Smooth muscle cell (in vitro differentiated cells): Measurements from ENCODE around the gene MRGPRF. TPM values are rescaled to one million over a fixed set of nuclear protein-coding genes. Genes with fewer than 3 reads are reported as not detected.
A peak's percentile ranks its signal among the peaks of the same experiment; 100 is the strongest.

Experiments used
- DNase-seq: peaks from one replicate; lab custom pipeline; 2025; ENCODE audit not compliant: unreplicated experiment; lab: John Stamatoyannopoulos, UW
- H2AFZ ChIP-seq: fragments of 200-600 bp; sonication (generic); 2 replicates; pipeline ENCODE4 v1.6.0; 2016; ENCODE audit warnings: antibody characterized with exemption, low read depth, mild to moderate bottlenecking
- H3F3A ChIP-seq: fragments of 200-600 bp; sonication (generic); 2 replicates; pipeline ENCODE4 v1.6.0; 2017; ENCODE audit warnings: antibody characterized with exemption, low read depth
- H3K27ac ChIP-seq: fragments of 200-600 bp; sonication (generic); 2 replicates; pipeline ENCODE4 v1.5.1; 2016; ENCODE audit warnings: low read depth, mild to moderate bottlenecking
- H3K27me3 ChIP-seq: fragments of 200-600 bp; sonication (generic); 2 replicates; pipeline ENCODE4 v1.6.1; 2016; ENCODE audit warnings: low read depth, mild to moderate bottlenecking
- H3K36me3 ChIP-seq: fragments of 200-600 bp; sonication (generic); 2 replicates; pipeline ENCODE4 v1.5.1; 2016; ENCODE audit warnings: low read depth
- H3K4me1 ChIP-seq: fragments of 200-600 bp; sonication (generic); 2 replicates; pipeline ENCODE4 v1.5.1; 2016; ENCODE audit warnings: low read depth
- H3K4me2 ChIP-seq: fragments of 200-600 bp; sonication (generic); 2 replicates; pipeline ENCODE4 v1.6.0; 2016; ENCODE audit warnings: mild to moderate bottlenecking
- H3K4me3 ChIP-seq: fragments of 200-600 bp; sonication (generic); 2 replicates; pipeline ENCODE4 v1.5.1; 2016; ENCODE audit warnings: mild to moderate bottlenecking
- H3K79me2 ChIP-seq: fragments of 200-600 bp; sonication (generic); 2 replicates; pipeline ENCODE4 v1.6.0; 2016; ENCODE audit warnings: low read depth, mild to moderate bottlenecking
- H3K9ac ChIP-seq: fragments of 200-600 bp; sonication (generic); 2 replicates; pipeline ENCODE4 v1.6.0; 2016; ENCODE audit warnings: low read depth
- H3K9me3 ChIP-seq: fragments of 200-600 bp; sonication (generic); replicated peaks from 2 replicates; pipeline ENCODE4 v1.5.1; 2016; ENCODE audit warnings: low read depth
- H4K20me1 ChIP-seq: fragments of 200-600 bp; sonication (generic); 2 replicates; pipeline ENCODE4 v1.6.0; 2016; ENCODE audit warnings: low read depth
- WGBS: methylation state at CpG from one replicate; pipeline ENCODE4 v1.1.7; 2016; ENCODE audit warnings: low lambda C conversion rate; 5-methylcytosine and 5-hydroxymethylcytosine counted together
- polyA plus RNA-seq: library from polyadenylated mRNA; unstranded; fragments of >200 nt; fragmentation: Nextera tagmentation; extraction: Ambion mirVana; gene quantifications from 2 replicates; pipeline ENCODE4 v1.2.1, GENCODE V29; 2016
- total RNA-seq: library from RNA; depleted of rRNA; stranded (reverse); fragments of >200 nt; gene quantifications from 2 replicates; pipeline ENCODE4 v1.2.3, GENCODE V29; 2014
- TF ChIP-seq, protein P1 (sequence below): fragments of 200-600 bp; sonication (generic); IDR thresholded peaks from 2 replicates; pipeline ENCODE4 v1.5.1; 2017; ENCODE audit warnings: borderline replicate concordance, mild to moderate bottlenecking, antibody characterized with exemption; ENCODE audit not compliant: insufficient read depth, poor library complexity, severe bottlenecking

Gene MRGPRF
- total and polyA plus RNA-seq, 2 experiments from 2014 or later, result 6.7 to 17.2 TPM

DNA sequence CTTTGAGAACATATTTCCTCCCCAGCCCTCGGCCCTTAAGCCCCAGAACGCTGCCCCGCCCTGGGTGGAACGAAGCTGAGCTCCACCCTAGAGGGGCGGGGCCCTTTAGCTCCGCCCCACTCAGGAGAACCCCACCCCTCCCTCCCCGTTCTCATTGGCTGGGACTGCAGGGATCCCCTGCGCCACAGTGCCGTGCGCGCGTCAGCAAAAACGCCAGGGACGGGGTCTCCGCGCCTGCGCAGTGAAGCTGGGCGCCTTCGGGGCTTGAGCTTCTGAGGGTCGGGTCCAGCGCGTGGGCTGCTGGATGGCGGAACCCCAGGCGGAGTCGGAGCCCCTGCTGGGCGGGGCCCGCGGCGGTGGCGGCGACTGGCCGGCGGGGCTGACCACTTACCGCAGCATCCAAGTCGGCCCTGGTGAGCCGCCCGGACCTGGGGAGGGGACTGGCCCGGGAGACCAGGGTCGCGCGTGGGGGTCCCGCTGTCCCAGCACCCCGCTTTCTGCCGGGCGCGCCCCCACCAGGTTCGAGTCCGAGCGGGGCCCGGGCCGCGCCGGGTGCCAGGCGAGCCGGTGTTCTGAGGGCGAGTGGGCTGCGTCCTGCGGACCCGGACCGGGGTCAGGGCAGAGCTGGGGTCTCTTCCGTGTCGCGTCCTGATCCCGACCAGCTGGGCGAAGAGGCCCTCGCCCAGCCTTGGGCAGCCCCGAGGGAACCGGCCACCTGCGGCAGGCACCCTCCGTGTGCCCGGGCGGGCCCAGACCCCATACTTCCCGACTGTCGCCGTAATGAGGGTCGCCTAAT is 35.8 kb upstream of the MRGPRF start, which contains the start of gene TPCN2:
TPCN2 (plus strand) TSS at position 239 of the 796 bp plus-strand sequence; CDS start at position 305, 66 bp downstream.
- H3K4me2 ChIP-seq, result peak within 1 kb of the TSS; percentile 92
- H3K79me2 ChIP-seq, result peaks cover 29% of the 10 kb centered on the region
- H3K4me1 ChIP-seq, result peaks cover 11% of the 10 kb centered on the region
- TF ChIP-seq, protein P1, sequence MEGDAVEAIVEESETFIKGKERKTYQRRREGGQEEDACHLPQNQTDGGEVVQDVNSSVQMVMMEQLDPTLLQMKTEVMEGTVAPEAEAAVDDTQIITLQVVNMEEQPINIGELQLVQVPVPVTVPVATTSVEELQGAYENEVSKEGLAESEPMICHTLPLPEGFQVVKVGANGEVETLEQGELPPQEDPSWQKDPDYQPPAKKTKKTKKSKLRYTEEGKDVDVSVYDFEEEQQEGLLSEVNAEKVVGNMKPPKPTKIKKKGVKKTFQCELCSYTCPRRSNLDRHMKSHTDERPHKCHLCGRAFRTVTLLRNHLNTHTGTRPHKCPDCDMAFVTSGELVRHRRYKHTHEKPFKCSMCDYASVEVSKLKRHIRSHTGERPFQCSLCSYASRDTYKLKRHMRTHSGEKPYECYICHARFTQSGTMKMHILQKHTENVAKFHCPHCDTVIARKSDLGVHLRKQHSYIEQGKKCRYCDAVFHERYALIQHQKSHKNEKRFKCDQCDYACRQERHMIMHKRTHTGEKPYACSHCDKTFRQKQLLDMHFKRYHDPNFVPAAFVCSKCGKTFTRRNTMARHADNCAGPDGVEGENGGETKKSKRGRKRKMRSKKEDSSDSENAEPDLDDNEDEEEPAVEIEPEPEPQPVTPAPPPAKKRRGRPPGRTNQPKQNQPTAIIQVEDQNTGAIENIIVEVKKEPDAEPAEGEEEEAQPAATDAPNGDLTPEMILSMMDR, result no peak
- peak; percentile 76 for DNase-seq
- no peaks in the 10 kb centered on the region for H3K27me3 ChIP-seq
- no peak within 1 kb of the TSS for H3K27ac ChIP-seq
- peaks cover 11% of the 10 kb centered on the region for H3F3A ChIP-seq
- WGBS, result under 1% methylated on average over 68 of the region's 76 CpGs
- H4K20me1 ChIP-seq, result peaks cover 30% of the 10 kb centered on the region
- no peaks in the 10 kb centered on the region for H3K36me3 ChIP-seq
- H3K9me3 ChIP-seq, result no peaks in the 10 kb centered on the region
- H2AFZ ChIP-seq, result peak within 1 kb of the TSS; percentile 87
- H3K4me3 ChIP-seq, result peak within 1 kb of the TSS; percentile 79
- peak within 1 kb of the TSS; percentile 88 for H3K9ac ChIP-seq

DNA sequence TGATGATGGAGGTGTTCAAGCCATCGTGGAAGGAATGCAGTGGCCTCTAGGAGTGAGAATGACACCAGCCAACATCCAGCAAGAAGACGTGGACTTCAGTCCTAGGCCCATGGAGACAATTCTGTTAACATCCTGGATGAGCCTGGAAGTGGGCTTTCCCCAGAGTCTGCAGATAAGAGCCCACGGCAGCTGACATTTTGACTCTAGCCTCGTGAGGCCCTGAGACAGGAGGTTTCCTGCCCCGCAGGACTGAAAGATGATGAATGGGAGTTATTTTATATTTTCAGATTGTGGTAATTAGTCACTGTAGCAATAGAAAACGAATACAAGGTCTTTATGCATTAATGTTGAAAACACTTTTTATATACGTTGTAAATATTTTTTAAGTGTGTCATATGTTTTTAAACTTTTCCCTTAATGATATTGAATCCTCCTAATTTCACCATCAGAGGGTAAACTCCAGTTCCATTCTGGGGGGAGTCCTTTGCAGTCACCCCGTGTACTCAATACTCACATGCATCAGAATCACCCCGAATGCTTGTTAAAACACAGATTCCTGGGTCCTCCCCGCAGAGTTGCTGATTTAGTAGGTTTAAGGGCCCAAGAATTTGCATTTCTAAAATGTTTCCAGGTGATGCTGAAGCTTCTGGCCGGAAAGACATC is 35.1 kb upstream of the MRGPRF start:
- TF ChIP-seq, protein P1, result no peak
- Histone ChIP-seq H3K79me2 (peaks cover 29% of the 10 kb centered on the region), H3K9ac (no peak overlapping the region), H3K27me3 (no peaks in the 10 kb centered on the region), H3K4me1 (peaks cover 11% of the 10 kb centered on the region), H4K20me1 (peaks cover 23% of the 10 kb centered on the region), H3K9me3 (no peaks in the 10 kb centered on the region), H2AFZ (peak overlapping the region; percentile 87), H3K27ac (no peak overlapping the region), H3K36me3 (no peaks in the 10 kb centered on the region), H3K4me3 (peak overlapping the region; percentile 79), H3F3A (peaks cover 11% of the 10 kb centered on the region), H3K4me2 (peak overlapping the region; percentile 92)
- WGBS, result 25% methylated on average over 11 of the region's 11 CpGs
- DNase-seq, result no peak

DNA sequence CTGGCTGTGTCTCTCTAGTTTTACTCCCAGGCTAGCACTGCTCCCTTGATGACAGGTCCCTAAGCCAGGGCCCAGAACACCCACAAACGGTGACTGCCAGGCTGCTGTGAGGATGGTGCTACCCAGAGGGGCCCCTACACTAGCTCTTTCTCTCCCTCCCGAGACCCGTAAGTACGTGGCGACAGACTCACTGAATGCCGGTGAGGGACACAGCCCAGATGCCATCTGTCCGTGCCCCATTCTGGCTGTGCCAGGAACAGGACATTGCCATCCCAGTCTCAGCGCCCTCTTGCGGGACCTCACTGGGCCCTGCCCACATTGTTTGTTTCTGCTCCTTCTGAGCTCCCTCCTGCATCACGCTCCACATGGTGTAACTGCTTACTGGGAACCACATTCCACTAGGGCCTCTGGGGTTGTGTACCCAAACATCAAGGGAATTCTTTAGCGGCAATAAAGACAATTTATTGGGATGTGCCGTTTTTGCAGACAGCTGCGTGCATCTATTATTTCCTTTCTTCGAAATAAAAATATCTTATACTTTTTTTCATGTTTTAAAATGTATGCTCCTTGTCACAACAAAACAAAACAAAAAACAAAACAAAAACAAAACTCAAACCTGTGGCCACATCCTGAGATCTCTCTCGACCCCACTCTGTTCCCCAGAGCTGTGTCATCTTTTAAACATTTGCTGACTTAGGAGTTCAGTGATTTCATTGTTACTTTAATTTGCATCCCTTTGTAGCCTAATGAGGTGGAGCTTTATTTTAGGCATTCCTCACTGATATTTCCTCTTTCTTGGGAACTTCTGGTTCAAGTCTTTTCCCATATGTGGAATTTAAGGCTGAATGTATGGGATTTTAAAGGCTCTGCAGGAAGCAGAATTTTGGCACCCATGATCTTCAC is 31.3 kb upstream of the MRGPRF start:
- peaks cover 11% of the 10 kb centered on the region for H3K4me1 ChIP-seq
- H3K27ac ChIP-seq, result peak overlapping the region; percentile 29
- peak; percentile 25 for DNase-seq
- peaks cover 11% of the 10 kb centered on the region for H3F3A ChIP-seq
- peak overlapping the region; percentile 87 for H2AFZ ChIP-seq
- WGBS, result 11% methylated on average over 15 of the region's 15 CpGs
- H4K20me1 ChIP-seq, result no peaks in the 10 kb centered on the region
- no peak overlapping the region for H3K9ac ChIP-seq
- H3K4me3 ChIP-seq, result no peak overlapping the region
- H3K4me2 ChIP-seq, result peak overlapping the region; percentile 56
- TF ChIP-seq, protein P1, result peak; percentile 50
- no peaks in the 10 kb centered on the region for H3K27me3 ChIP-seq
- no peaks in the 10 kb centered on the region for H3K36me3 ChIP-seq
- H3K79me2 ChIP-seq, result peaks cover 5% of the 10 kb centered on the region
- no peaks in the 10 kb centered on the region for H3K9me3 ChIP-seq
